Activated CD4-positive, alpha-beta memory T cell treated with anti-CD3 and anti-CD28 coated beads for 36 hours (primary cell): ENCODE results near the gene ADORA2B. TPM values are rescaled to one million over a fixed set of nuclear protein-coding genes. Genes with fewer than 3 reads are reported as not detected.
A peak's percentile ranks its signal among the peaks of the same experiment; 100 is the strongest.

ENCODE experiments used
- CTCF ChIA-PET: fragments of 350-600 bp; sonication (Branson Sonifier 250); formaldehyde crosslinking; loops from one replicate; lab custom pipeline; 2021; ENCODE audit warnings: antibody characterized with exemption, inconsistent platforms; lab: Charles Lee
- POLR2A ChIA-PET: fragments of 350-600 bp; sonication (Branson Sonifier 250); formaldehyde crosslinking; loops from one replicate; lab custom pipeline; 2021; ENCODE audit warnings: antibody characterized with exemption; lab: Charles Lee
- DNase-seq: peaks from one replicate; pipeline ENCODE4 v3.0.0-alpha.2; 2020
- H3K27ac Mint-ChIP-seq: one replicate; pipeline ENCODE4 v1.8.0; 2021; ENCODE audit warnings: mixed read lengths
- H3K27me3 Mint-ChIP-seq: one replicate; pipeline ENCODE4 v1.8.0; 2021; ENCODE audit warnings: mixed read lengths
- H3K36me3 Mint-ChIP-seq: one replicate; pipeline ENCODE4 v1.8.0; 2021; ENCODE audit warnings: mixed read lengths
- H3K4me1 Mint-ChIP-seq: one replicate; pipeline ENCODE4 v1.8.0; 2021; ENCODE audit warnings: low read depth, mixed read lengths
- H3K4me3 Mint-ChIP-seq: one replicate; pipeline ENCODE4 v1.8.0; 2021; ENCODE audit warnings: mild to moderate bottlenecking, mixed read lengths
- H3K9me3 Mint-ChIP-seq: one replicate; pipeline ENCODE4 v1.8.0; 2021; ENCODE audit warnings: mixed read lengths
- intact Hi-C: fragments of 100-400 bp; cut with micrococcal nuclease; formaldehyde crosslinking; loops from one replicate; pipeline ENCODE4 v1.15.1; 2023
- total RNA-seq, 2 experiments: library from RNA; stranded (reverse); gene quantifications; one replicate each; pipeline ENCODE4 v1.2.3, GENCODE V29; 2021

The ADORA2B gene
- total RNA-seq, 2 experiments from 2014 or later: 0.24 to 0.27 TPM

- intact Hi-C loops: loop anchor here (1.0 kb wide), 1 partner anchor 27 kb away; no protein-coding TSS in a partner anchor
- Mint-ChIP-seq H3K27ac (peak overlapping the region; percentile 83), H3K4me3 (peak overlapping the region; percentile 88), H3K36me3 (peaks cover 47% of the 10 kb centered on the region), H3K4me1 (peaks cover 31% of the 10 kb centered on the region), H3K9me3 (no peaks in the 10 kb centered on the region), H3K27me3 (no peaks in the 10 kb centered on the region)
- no peak for DNase-seq
- CTCF ChIA-PET: interaction anchor here (1.1 to 1.3 kb wide), 2 partner anchors 12 to 57 kb away, joined by 3 read pairs; partner anchors contain the start of gene ADORA2B
- POLR2A ChIA-PET: interaction anchor here (0.6 kb wide), 1 partner anchor 46 kb away, joined by 3 read pairs; no protein-coding TSS in a partner anchor
These were observed 56.4 kb downstream of the ADORA2B start for GRCh38 chr17:16001226-16001897.

- intact Hi-C loops: no loop called here
- H3K9me3 Mint-ChIP-seq: no peaks in the 10 kb centered on the region
These were observed 57.9 kb downstream of the ADORA2B start for GRCh38 chr17:16002708-16003260.

GRCh38 chr17:16003841-16004240, 58.9 kb downstream of the ADORA2B start:
- H3K4me3 Mint-ChIP-seq: no peak overlapping the region
- intact Hi-C loops: no loop called here
- no peak overlapping the region for H3K27ac Mint-ChIP-seq
- H3K4me1 Mint-ChIP-seq: peaks cover 44% of the 10 kb centered on the region
- peaks cover 69% of the 10 kb centered on the region for H3K36me3 Mint-ChIP-seq
- DNase-seq: no peak
- POLR2A ChIA-PET: no interaction called here
- H3K9me3 Mint-ChIP-seq: no peaks in the 10 kb centered on the region
- H3K27me3 Mint-ChIP-seq: no peaks in the 10 kb centered on the region
- CTCF ChIA-PET: no interaction called here

More at GRCh38 chr17:16002708-16003260, 57.9 kb downstream of the ADORA2B start:
- H3K4me3 Mint-ChIP-seq: no peak overlapping the region
- no peak for DNase-seq
- POLR2A ChIA-PET: no interaction called here
- H3K36me3 Mint-ChIP-seq: peaks cover 59% of the 10 kb centered on the region
- CTCF ChIA-PET: no interaction called here
- H3K4me1 Mint-ChIP-seq: peaks cover 36% of the 10 kb centered on the region
- H3K27me3 Mint-ChIP-seq: no peaks in the 10 kb centered on the region
- no peak overlapping the region for H3K27ac Mint-ChIP-seq

- intact Hi-C loops: no loop called here
- Mint-ChIP-seq H3K36me3 (peaks cover 71% of the 10 kb centered on the region), H3K27me3 (no peaks in the 10 kb centered on the region), H3K4me1 (peaks cover 38% of the 10 kb centered on the region), H3K9me3 (no peaks in the 10 kb centered on the region), H3K4me3 (no peak overlapping the region), H3K27ac (no peak overlapping the region)
- no peak for DNase-seq
- ChIA-PET CTCF (no interaction called here), POLR2A (interaction anchor here (1.3 kb wide), 1 partner anchor 21 kb away, joined by 4 read pairs; no protein-coding TSS in a partner anchor)
These were observed 60.7 kb downstream of the ADORA2B start for GRCh38 chr17:16005636-16006035.

GRCh38 chr17:16007439-16007838, 62.5 kb downstream of the ADORA2B start:
- peak; percentile 27 for DNase-seq
- H3K27ac Mint-ChIP-seq: no peak overlapping the region
- H3K4me1 Mint-ChIP-seq: peaks cover 22% of the 10 kb centered on the region
- intact Hi-C loops: no loop called here
- H3K9me3 Mint-ChIP-seq: no peaks in the 10 kb centered on the region
- ChIA-PET CTCF (no interaction called here), POLR2A (interaction anchor here (0.9 to 1.3 kb wide), 3 partner anchors 8 to 48 kb away, joined by 3 to 4 read pairs (median 4); partner anchors contain the start of genes TTC19 and ZSWIM7)
- peaks cover 66% of the 10 kb centered on the region for H3K36me3 Mint-ChIP-seq
- no peak overlapping the region for H3K4me3 Mint-ChIP-seq
- H3K27me3 Mint-ChIP-seq: no peaks in the 10 kb centered on the region

GRCh38 chr17:16013943-16014407, 69.0 kb downstream of the ADORA2B start:
- CTCF ChIA-PET: interaction anchor here (0.9 kb wide), 1 partner anchor 12 kb away, joined by 3 read pairs; no protein-coding TSS in a partner anchor
- POLR2A ChIA-PET: no interaction called here
- Mint-ChIP-seq H3K27ac (no peak overlapping the region), H3K9me3 (no peaks in the 10 kb centered on the region), H3K27me3 (no peaks in the 10 kb centered on the region), H3K4me1 (peaks cover 5% of the 10 kb centered on the region), H3K36me3 (peaks cover 27% of the 10 kb centered on the region), H3K4me3 (no peak overlapping the region)
- intact Hi-C loops: no loop called here
- DNase-seq: no peak

GRCh38 chr17:16019347-16019746, 74.4 kb downstream of the ADORA2B start:
- no peaks in the 10 kb centered on the region for H3K27me3 Mint-ChIP-seq
- DNase-seq: no peak
- peaks cover 34% of the 10 kb centered on the region for H3K36me3 Mint-ChIP-seq
- no peak overlapping the region for H3K4me3 Mint-ChIP-seq
- CTCF ChIA-PET: no interaction called here
- no peak overlapping the region for H3K27ac Mint-ChIP-seq
- POLR2A ChIA-PET: no interaction called here
- H3K9me3 Mint-ChIP-seq: no peaks in the 10 kb centered on the region
- intact Hi-C loops: no loop called here
- H3K4me1 Mint-ChIP-seq: peaks cover 16% of the 10 kb centered on the region

- ChIA-PET CTCF (interaction anchor here (0.6 to 1.1 kb wide), 2 partner anchors 25 to 93 kb away, joined by 4 to 6 read pairs; partner anchors contain the start of gene ZSWIM7), POLR2A (interaction anchor here (0.5 kb wide), 1 partner anchor 395 kb away, joined by 4 read pairs; no protein-coding TSS in a partner anchor)
- no peak for DNase-seq
- Mint-ChIP-seq H3K36me3 (peaks cover 52% of the 10 kb centered on the region), H3K9me3 (no peaks in the 10 kb centered on the region), H3K4me3 (no peak overlapping the region), H3K27me3 (no peaks in the 10 kb centered on the region), H3K27ac (peak overlapping the region; percentile 57), H3K4me1 (peaks cover 46% of the 10 kb centered on the region)
- intact Hi-C loops: loop anchor here (10.0 kb wide), 2 partner anchors 191 to 391 kb away; partner anchors contain the start of genes NCOR1, PIGL and TRPV2
These were observed 79.0 kb downstream of the ADORA2B start for GRCh38 chr17:16023881-16024280.

GRCh38 chr17:16025202-16025601, 80.3 kb downstream of the ADORA2B start:
- peak overlapping the region; percentile 39 for H3K27ac Mint-ChIP-seq
- peaks cover 56% of the 10 kb centered on the region for H3K36me3 Mint-ChIP-seq
- CTCF ChIA-PET: no interaction called here
- no peak overlapping the region for H3K4me3 Mint-ChIP-seq
- DNase-seq: no peak
- POLR2A ChIA-PET: no interaction called here
- intact Hi-C loops: loop anchor here (5.0 to 10.0 kb wide), 3 partner anchors 190 to 390 kb away; partner anchors contain the start of genes NCOR1, PIGL and TRPV2
- H3K4me1 Mint-ChIP-seq: peaks cover 54% of the 10 kb centered on the region
- H3K27me3 Mint-ChIP-seq: no peaks in the 10 kb centered on the region
- no peaks in the 10 kb centered on the region for H3K9me3 Mint-ChIP-seq

Other genes starting within 250 kb of the ADORA2B start
- 10 to 100 TPM; 22.9 to 24.5 TPM for gene ZNF286A, start 245.4 kb upstream of the ADORA2B start, total RNA-seq
- under 1 TPM; 0.22 to 0.24 TPM for gene TBC1D26, start 212.8 kb upstream of the ADORA2B start, total RNA-seq
- gene ZSWIM7, start 54.6 kb downstream of the ADORA2B start, total RNA-seq: 10 to 100 TPM; 11.2 to 12.0 TPM
- gene TTC19, start 54.7 kb downstream of the ADORA2B start, total RNA-seq: 10 to 100 TPM; 21.0 to 22.6 TPM